ENCODE results near the gene TMC5. TPM values are rescaled to one million over a fixed set of nuclear protein-coding genes. Genes with fewer than 3 reads are reported as not detected.
A peak's percentile ranks its signal among the peaks of the same experiment; 100 is the strongest.
"Not testable (repeated sequence)": the region's sequence is repeated elsewhere in the genome, so short reads cannot be mapped to it uniquely, and the experiment has no call there.

TMC5 gene
- total RNA-seq, 2 donors from 2014 or later, result not detected

- Mint-ChIP-seq H3K4me1 (ENCODE audit: low read depth in 2 of 2) (no peaks in the 10 kb centered on the region), H3K27ac (no peak overlapping the region), H3K4me3 (no peak overlapping the region), H3K27me3 (peaks cover 16 to 36% of the 10 kb centered on the region in 2 donors), H3K9me3 (no peaks in the 10 kb centered on the region), H3K36me3 (no peaks in the 10 kb centered on the region)
- DNase-seq (ENCODE audit: low spot score) (no peak), ATAC-seq (peak; percentile 36 to 50)
These were observed 28.4 kb upstream of the TMC5 start for GRCh38 chr16:19389246-19389645.

GRCh38 chr16:19391185-19391776 lies 26.4 kb upstream of the TMC5 start:
- H3K4me1 Mint-ChIP-seq (ENCODE audit: low read depth in 2 of 2); H3K9me3 Mint-ChIP-seq; H3K4me3 Mint-ChIP-seq; H3K36me3 Mint-ChIP-seq; H3K27ac Mint-ChIP-seq; ATAC-seq; DNase-seq (ENCODE audit: low spot score): not testable (repeated sequence)
- H3K27me3 Mint-ChIP-seq, result peaks cover 18 to 34% of the 10 kb centered on the region in 2 donors

DNA sequence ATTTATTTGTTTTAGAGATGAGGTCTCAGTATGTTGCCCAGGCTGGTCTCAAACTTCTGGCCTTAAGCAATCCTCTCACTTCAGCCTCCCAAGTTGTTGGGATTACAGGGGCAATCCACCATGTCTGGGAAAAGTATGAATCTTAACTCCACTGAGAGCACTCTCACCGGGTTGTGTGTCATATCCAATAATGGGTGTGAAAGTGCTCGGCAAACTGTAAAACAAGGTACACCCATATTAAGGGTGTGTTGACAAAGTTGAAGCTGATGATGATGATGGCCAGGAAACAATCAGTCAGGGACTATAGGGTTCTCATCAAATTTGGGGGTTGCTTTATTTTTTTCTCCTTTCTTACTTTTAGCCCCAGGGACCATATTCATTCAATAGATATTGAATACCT lies 25.3 kb upstream of the TMC5 start:
- Mint-ChIP-seq H3K9me3 (no peaks in the 10 kb centered on the region), H3K27me3 (peaks cover 22 to 44% of the 10 kb centered on the region in 2 donors), H3K36me3 (no peaks in the 10 kb centered on the region), H3K4me3 (no peak overlapping the region), H3K4me1 (ENCODE audit: low read depth in 2 of 2) (no peaks in the 10 kb centered on the region), H3K27ac (no peak overlapping the region)
- DNase-seq (ENCODE audit: low spot score) (no peak), ATAC-seq (no peak)

GRCh38 chr16:19393226-19394111 lies 24.2 kb upstream of the TMC5 start:
- Mint-ChIP-seq H3K9me3 (no peaks in the 10 kb centered on the region), H3K4me3 (no peak overlapping the region), H3K27ac (no peak overlapping the region), H3K4me1 (ENCODE audit: low read depth in 2 of 2) (no peaks in the 10 kb centered on the region), H3K36me3 (no peaks in the 10 kb centered on the region), H3K27me3 (peaks cover 22 to 44% of the 10 kb centered on the region in 2 donors)
- no peak for ATAC-seq
- DNase-seq (ENCODE audit: low spot score), result no peak

GRCh38 chr16:19395646-19396267 lies 21.9 kb upstream of the TMC5 start:
- H3K36me3 Mint-ChIP-seq; H3K27ac Mint-ChIP-seq; ATAC-seq; H3K9me3 Mint-ChIP-seq; DNase-seq (ENCODE audit: low spot score); H3K4me1 Mint-ChIP-seq (ENCODE audit: low read depth in 2 of 2); H3K4me3 Mint-ChIP-seq: not testable (repeated sequence)
- peaks cover 13 to 34% of the 10 kb centered on the region in 2 donors for H3K27me3 Mint-ChIP-seq

- H3K27ac Mint-ChIP-seq, result no peak overlapping the region
- DNase-seq (ENCODE audit: low spot score), result no peak
- H3K36me3 Mint-ChIP-seq, result peaks cover 8% of the 10 kb centered on the region
- no peak overlapping the region for H3K4me3 Mint-ChIP-seq
- H3K27me3 Mint-ChIP-seq, result peaks cover 13 to 32% of the 10 kb centered on the region in 2 donors
- ATAC-seq, result no peak
- no peaks in the 10 kb centered on the region for H3K4me1 Mint-ChIP-seq (ENCODE audit: low read depth in 2 of 2)
- H3K9me3 Mint-ChIP-seq, result peaks cover 5% of the 10 kb centered on the region
These were observed 21.1 kb upstream of the TMC5 start for GRCh38 chr16:19396555-19397011.

DNA sequence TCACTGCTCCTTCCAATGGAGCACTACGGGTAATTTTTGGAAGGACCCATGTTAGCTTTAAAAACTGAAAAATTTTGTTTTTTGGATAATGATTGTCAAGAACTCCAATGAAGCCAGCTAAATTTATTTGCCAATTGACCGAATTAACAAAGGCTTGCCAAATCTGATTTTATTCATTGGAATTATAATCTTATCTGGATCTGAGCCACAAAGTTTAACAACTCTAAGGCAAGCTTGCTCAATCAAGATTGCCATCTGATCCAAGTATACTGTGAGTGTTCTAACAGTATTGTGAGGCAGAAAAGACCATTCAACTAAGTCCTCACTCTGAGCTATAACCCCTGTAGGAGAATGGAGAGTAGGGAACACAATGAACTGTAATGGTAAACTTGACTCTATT lies 20.3 kb upstream of the TMC5 start:
- H3K36me3 Mint-ChIP-seq, result peaks cover 12% of the 10 kb centered on the region
- ATAC-seq; DNase-seq (ENCODE audit: low spot score); H3K9me3 Mint-ChIP-seq; H3K4me1 Mint-ChIP-seq (ENCODE audit: low read depth in 2 of 2); H3K27ac Mint-ChIP-seq; H3K4me3 Mint-ChIP-seq: not testable (repeated sequence)
- H3K27me3 Mint-ChIP-seq, result peaks cover 16 to 32% of the 10 kb centered on the region in 2 donors

- DNase-seq (ENCODE audit: low spot score), result no peak
- Mint-ChIP-seq H3K4me1 (ENCODE audit: low read depth in 2 of 2) (no peaks in the 10 kb centered on the region), H3K9me3 (peaks cover 8% of the 10 kb centered on the region), H3K27ac (no peak overlapping the region), H3K27me3 (peaks cover 13 to 31% of the 10 kb centered on the region in 2 donors), H3K36me3 (peaks cover 12% of the 10 kb centered on the region), H3K4me3 (no peak overlapping the region)
- ATAC-seq, result no peak
These were observed 17.0 kb upstream of the TMC5 start for GRCh38 chr16:19400711-19401110.

DNA sequence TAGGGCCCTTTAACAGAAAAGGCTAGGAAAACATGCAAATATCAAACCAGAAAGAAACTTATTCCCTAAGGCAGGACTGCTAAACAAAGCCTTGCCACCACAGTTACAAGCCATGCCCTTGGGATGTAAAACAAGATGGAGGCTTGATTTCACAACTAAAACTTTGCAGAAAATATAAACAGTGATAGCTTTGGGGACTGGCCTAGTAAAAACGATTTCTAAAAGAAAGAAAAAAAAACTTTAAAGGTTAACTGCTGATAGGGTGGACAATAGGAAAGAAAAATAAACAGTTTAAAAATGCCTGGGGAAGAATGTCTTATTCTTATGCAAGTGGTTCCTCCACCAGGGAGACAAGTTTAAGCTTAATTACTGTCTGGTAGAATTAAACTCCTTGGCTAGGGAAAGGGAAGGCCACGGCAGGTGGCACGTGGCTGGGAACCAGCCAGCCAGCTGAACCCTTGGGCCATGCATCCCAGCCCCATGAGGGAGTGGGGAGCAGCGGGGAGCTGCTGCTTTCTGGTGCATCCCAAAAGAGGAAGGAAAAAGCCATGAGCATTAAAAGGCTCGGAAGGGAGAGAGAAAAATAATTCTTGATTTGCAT lies 10.7 kb upstream of the TMC5 start:
- DNase-seq (ENCODE audit: low spot score) (no peak), ATAC-seq (no peak)
- Mint-ChIP-seq H3K27ac (no peak overlapping the region), H3K4me1 (ENCODE audit: low read depth in 2 of 2) (peaks cover 0 to 3% of the 10 kb centered on the region in 2 donors), H3K4me3 (no peak overlapping the region), H3K27me3 (peaks cover 16 to 38% of the 10 kb centered on the region in 2 donors), H3K36me3 (peaks cover 7% of the 10 kb centered on the region), H3K9me3 (peaks cover 2% of the 10 kb centered on the region)

GRCh38 chr16:19410435-19411171 lies 7.1 kb upstream of the TMC5 start:
- Mint-ChIP-seq H3K27me3 (peaks cover 15 to 39% of the 10 kb centered on the region in 2 donors), H3K9me3 (peaks cover 2% of the 10 kb centered on the region), H3K4me1 (ENCODE audit: low read depth in 2 of 2) (peaks cover 0 to 3% of the 10 kb centered on the region in 2 donors), H3K4me3 (no peak overlapping the region), H3K36me3 (peaks cover 6% of the 10 kb centered on the region), H3K27ac (no peak overlapping the region)
- no peak for DNase-seq (ENCODE audit: low spot score)
- peak in 1 of 2 donors; percentile 28 for ATAC-seq

DNA sequence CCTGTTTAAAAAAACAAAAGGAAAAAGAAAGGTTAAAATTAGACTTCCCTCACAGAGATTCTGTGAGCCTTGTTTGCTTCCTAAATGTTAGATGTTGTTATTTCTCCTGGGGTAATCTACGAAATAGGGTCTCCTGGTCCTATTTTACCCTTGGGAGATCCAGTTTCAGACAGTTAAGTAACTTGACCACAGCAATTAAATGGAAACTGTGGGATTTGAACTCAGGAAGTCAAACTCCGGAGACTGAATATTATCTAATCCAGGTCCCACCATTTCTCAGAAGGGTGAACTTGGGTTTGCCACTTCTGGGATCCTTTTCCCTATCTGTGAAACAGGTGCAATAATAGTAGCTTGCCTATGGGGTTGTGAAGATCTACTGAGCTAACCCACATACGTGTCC lies 6.4 kb upstream of the TMC5 start:
- H3K36me3 Mint-ChIP-seq, result peaks cover 6% of the 10 kb centered on the region
- no peak overlapping the region for H3K4me3 Mint-ChIP-seq
- H3K4me1 Mint-ChIP-seq (ENCODE audit: low read depth in 2 of 2), result peaks cover 0 to 3% of the 10 kb centered on the region in 2 donors
- peaks cover 15 to 35% of the 10 kb centered on the region in 2 donors for H3K27me3 Mint-ChIP-seq
- DNase-seq (ENCODE audit: low spot score) (no peak), ATAC-seq (no peak)
- no peak overlapping the region for H3K27ac Mint-ChIP-seq
- peaks cover 2% of the 10 kb centered on the region for H3K9me3 Mint-ChIP-seq

DNA sequence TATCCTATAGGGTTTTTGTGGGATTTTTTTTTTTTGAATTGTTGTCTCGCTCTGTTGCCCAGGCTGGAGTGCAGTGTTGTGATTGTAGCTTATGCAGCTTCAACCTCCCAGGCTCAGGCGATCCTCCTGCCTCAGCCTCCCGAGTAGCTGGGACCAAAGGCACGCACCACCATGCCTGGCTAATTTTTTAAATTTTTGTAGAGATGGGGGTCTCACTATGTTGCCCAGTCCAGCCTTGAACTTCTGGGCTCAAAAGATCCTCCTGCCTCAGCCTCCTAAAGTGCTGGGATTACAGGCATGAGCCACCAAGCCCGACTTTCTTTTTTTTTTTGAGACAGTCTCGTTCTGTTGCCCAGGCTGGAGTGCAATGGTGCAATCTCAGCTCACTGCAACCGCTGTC lies 5.6 kb upstream of the TMC5 start:
- H3K9me3 Mint-ChIP-seq; H3K4me1 Mint-ChIP-seq (ENCODE audit: low read depth in 2 of 2); H3K4me3 Mint-ChIP-seq; H3K36me3 Mint-ChIP-seq; ATAC-seq; H3K27ac Mint-ChIP-seq; DNase-seq (ENCODE audit: low spot score): not testable (repeated sequence)
- peaks cover 15 to 27% of the 10 kb centered on the region in 2 donors for H3K27me3 Mint-ChIP-seq

- ATAC-seq, result no peak
- Mint-ChIP-seq H3K27me3 (peaks cover 11 to 19% of the 10 kb centered on the region in 2 donors), H3K4me3 (no peak overlapping the region), H3K36me3 (no peaks in the 10 kb centered on the region), H3K27ac (no peak overlapping the region), H3K4me1 (ENCODE audit: low read depth in 2 of 2) (no peaks in the 10 kb centered on the region), H3K9me3 (no peaks in the 10 kb centered on the region)
- no peak for DNase-seq (ENCODE audit: low spot score)
These were observed 2.2 kb upstream of the TMC5 start for GRCh38 chr16:19415461-19415860.
